Motor neuron (in vitro differentiated cells): ENCODE results near the gene ASIC2. TPM values are rescaled to one million over a fixed set of nuclear protein-coding genes. Genes with fewer than 3 reads are reported as not detected.
A peak's percentile ranks its signal among the peaks of the same experiment; 100 is the strongest.

Experiments
- ATAC-seq, 8 experiments: fragments of 200-7000 bp; cut with Tn5 transposase; replicated peaks in 6 of 8; 2 replicates each; pipeline ENCODE4 v1.8.0; 2021; ENCODE audit warnings: mild to moderate bottlenecking in 8 of 8, moderate library complexity in 8 of 8
- H3K27ac ChIP-seq, 2 donors: fragments of 250-450 bp; sonication (Bioruptor Pico); 2 replicates each; pipeline ENCODE4 v1.9.0; 2021; ENCODE audit warnings: antibody characterized with exemption in 2 of 2, mild to moderate bottlenecking in 2 of 2, moderate library complexity in 1 of 2
- H3K4me1 ChIP-seq, 2 donors: fragments of 250-450 bp; sonication (Bioruptor Pico); replicated peaks in 1 of 2; 2 replicates each; pipeline ENCODE4 v1.6.1; 2021; ENCODE audit warnings: antibody characterized with exemption in 2 of 2, mild to moderate bottlenecking in 2 of 2, moderate library complexity in 1 of 2
- H3K4me3 ChIP-seq, 5 donors: fragments of 250-450 bp; sonication (Bioruptor Pico); 2 replicates each; pipeline ENCODE4 v1.9.0; 2021; ENCODE audit warnings: antibody characterized with exemption in 5 of 5, mild to moderate bottlenecking in 5 of 5, moderate library complexity in 4 of 5
- WGBS, 10 experiments: fragments of 450-650 bp; shearing (Covaris generic); methylation state at CpG; one replicate each; pipeline ENCODE4 v1.0.0; 2022; 5-methylcytosine and 5-hydroxymethylcytosine counted together
- in situ Hi-C, 9 experiments: fragments of 400-800 bp; cut with MboI; loops; one replicate each; pipeline ENCODE4 v1.15.0; 2021; ENCODE audit warnings: low sequenced_read_pairs in 9 of 9, low pct_unique_long_range_greater_than_20kb in 2 of 9; ENCODE audit not compliant: unreplicated experiment in 9 of 9
- total RNA-seq, 8 experiments: library from RNA; unstranded; fragments of 300-600 nt; gene quantifications; 2 replicates each; pipeline versions ENCODE4 v1.2.3 to v1.2.4, GENCODE V29; 2022

ASIC2 gene
- total RNA-seq, 8 experiments from 2014 or later = 0.66 to 8.2 (median 1.8) TPM

GRCh38 chr17:33152783-33153182 is 140.3 kb downstream of the ASIC2 start:
- in situ Hi-C loops = no loop called here
- Histone ChIP-seq H3K27ac (no peak overlapping the region), H3K4me3 (no peak overlapping the region), H3K4me1 (no peaks in the 10 kb centered on the region)
- ATAC-seq = no peak
- WGBS, 10 experiments = 20 to 70% (median 39%) methylated on average over 2 to 7 of the region's 7 CpGs; no CpG with 5 or more reads in 1 of the 10 experiments

GRCh38 chr17:33151565-33151964 is 141.5 kb downstream of the ASIC2 start:
- WGBS, 10 experiments = 57 to 100% (median 88%) methylated on average over 1 to 5 of the region's 5 CpGs; no CpG with 5 or more reads in 2 of the 10 experiments
- no peak for ATAC-seq

GRCh38 chr17:33145941-33146340 is 147.2 kb downstream of the ASIC2 start:
- in situ Hi-C loops = no loop called here
- ATAC-seq = peak in 1 of 8 experiments; percentile 25
- Histone ChIP-seq H3K27ac (no peak overlapping the region), H3K4me1 (no peaks in the 10 kb centered on the region), H3K4me3 (no peak overlapping the region)
- 0 to 100% (median 73%) methylated on average over 1 to 4 of the region's 4 CpGs; no CpG with 5 or more reads in 3 of the 10 experiments for WGBS, 10 experiments

More at GRCh38 chr17:33151565-33151964, 141.5 kb downstream of the ASIC2 start:
- Histone ChIP-seq H3K4me1 (no peaks in the 10 kb centered on the region), H3K4me3 (no peak overlapping the region), H3K27ac (no peak overlapping the region)
- in situ Hi-C loops = no loop called here

DNA sequence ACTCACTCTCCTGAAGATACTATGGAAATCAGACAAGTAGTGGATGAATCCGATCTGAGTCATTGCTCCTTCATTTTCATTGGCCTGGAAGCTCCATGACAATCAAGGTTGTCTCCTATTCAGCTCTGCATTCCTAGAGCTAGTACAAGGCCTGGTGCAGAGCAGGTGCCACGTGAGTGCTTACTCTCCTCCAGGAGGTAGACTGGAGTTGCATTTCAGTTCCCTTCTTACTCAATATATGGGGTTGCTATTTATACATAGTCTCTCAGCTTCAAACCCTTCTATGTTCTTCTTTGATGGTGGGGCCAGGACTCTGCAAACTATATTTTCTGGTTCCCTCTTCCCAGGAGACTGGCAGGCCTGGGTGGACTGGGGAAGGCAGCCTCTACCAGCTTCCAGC is 148.3 kb downstream of the ASIC2 start:
- ATAC-seq = no peak
- in situ Hi-C loops = no loop called here

GRCh38 chr17:33142705-33143299 is 150.3 kb downstream of the ASIC2 start:
- 17 to 90% (median 45%) methylated on average over 2 to 3 of the region's 3 CpGs; no CpG with 5 or more reads in 2 of the 10 experiments for WGBS, 10 experiments
- Histone ChIP-seq H3K4me3 (no peak overlapping the region), H3K4me1 (peaks cover 0 to 2% of the 10 kb centered on the region in 2 donors), H3K27ac (no peak overlapping the region)
- ATAC-seq = peak in 1 of 8 experiments; percentile 16
- in situ Hi-C loops = no loop called here

More for the DNA sequence above, 148.3 kb downstream of the ASIC2 start:
- peaks cover 0 to 2% of the 10 kb centered on the region in 2 donors for H3K4me1 ChIP-seq
- H3K4me3 ChIP-seq = no peak overlapping the region
- 0 to 85% (median 47%) methylated on average over 1 to 2 of the region's 2 CpGs; no CpG with 5 or more reads in 4 of the 10 experiments for WGBS, 10 experiments
- no peak overlapping the region for H3K27ac ChIP-seq

DNA sequence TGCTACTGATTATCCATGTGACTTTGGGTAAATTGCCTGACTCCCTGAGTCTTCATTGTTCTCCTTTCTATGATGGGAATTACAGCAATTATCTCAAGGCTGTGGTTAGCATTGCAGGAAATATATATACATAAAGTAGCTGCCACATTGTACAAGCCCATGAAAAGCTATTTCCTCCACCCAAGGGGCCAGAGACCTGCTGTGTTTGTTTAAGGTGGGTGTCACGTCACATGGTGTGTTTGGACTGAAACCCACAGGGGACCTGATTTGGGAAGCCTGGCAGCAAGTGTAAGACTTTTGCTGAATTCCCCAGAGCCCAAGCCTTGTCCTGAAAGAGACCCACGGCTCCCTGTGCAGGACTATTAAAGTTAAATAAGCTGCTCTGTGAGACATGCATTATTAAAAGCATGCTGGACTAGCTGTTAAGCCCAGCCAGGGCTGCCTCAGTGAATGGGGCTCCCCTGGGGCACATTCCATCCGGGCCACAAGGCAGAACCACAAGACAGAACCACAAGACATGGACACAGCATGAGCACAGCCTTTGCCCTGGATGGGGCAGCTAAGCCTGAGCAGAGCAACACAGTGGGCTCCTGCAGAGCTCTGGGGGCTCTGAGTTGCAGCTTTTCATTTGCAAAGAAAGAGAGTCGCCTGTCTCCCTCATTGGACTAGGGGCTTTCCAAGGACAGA is 152.5 kb downstream of the ASIC2 start:
- Histone ChIP-seq H3K4me3 (no peak overlapping the region), H3K4me1 (peaks cover 0 to 2% of the 10 kb centered on the region in 2 donors), H3K27ac (no peak overlapping the region)
- ATAC-seq = peak in 5 of 8 experiments; percentile 20 to 62 (median 25)
- in situ Hi-C loops = no loop called here
- 0 to 60% (median 30%) methylated on average over 1 to 3 of the region's 4 CpGs; no CpG with 5 or more reads in 1 of the 10 experiments for WGBS, 10 experiments

GRCh38 chr17:33138627-33139026 is 154.5 kb downstream of the ASIC2 start:
- Histone ChIP-seq H3K4me3 (no peak overlapping the region), H3K27ac (no peak overlapping the region), H3K4me1 (peaks cover 0 to 2% of the 10 kb centered on the region in 2 donors)
- 67 to 89% (median 79%) methylated on average over 3 of the region's 3 CpGs; no CpG with 5 or more reads in 6 of the 10 experiments for WGBS, 10 experiments
- in situ Hi-C loops = no loop called here
- peak in 3 of 8 experiments; percentile 63 to 79 (median 63) for ATAC-seq

- Histone ChIP-seq H3K27ac (no peak overlapping the region), H3K4me3 (no peak overlapping the region), H3K4me1 (peaks cover 0 to 2% of the 10 kb centered on the region in 2 donors)
- peak in 1 of 8 experiments; percentile 19 for ATAC-seq
- in situ Hi-C loops = no loop called here
These were observed 155.7 kb downstream of the ASIC2 start for GRCh38 chr17:33137426-33137825.

- 20 to 84% (median 40%) methylated on average over 1 to 4 of the region's 4 CpGs; no CpG with 5 or more reads in 3 of the 10 experiments for WGBS, 10 experiments
- in situ Hi-C loops = no loop called here
- no peak for ATAC-seq
- H3K27ac ChIP-seq = no peak overlapping the region
- H3K4me1 ChIP-seq = peaks cover 0 to 2% of the 10 kb centered on the region in 2 donors
- no peak overlapping the region for H3K4me3 ChIP-seq
These were observed 157.4 kb downstream of the ASIC2 start for GRCh38 chr17:33135691-33136090.

GRCh38 chr17:33131620-33132019 is 161.5 kb downstream of the ASIC2 start:
- Histone ChIP-seq H3K4me3 (no peak overlapping the region), H3K27ac (no peak overlapping the region), H3K4me1 (no peaks in the 10 kb centered on the region)
- 20 to 100% (median 81%) methylated on average over 1 to 6 of the region's 7 CpGs; no CpG with 5 or more reads in 4 of the 10 experiments for WGBS, 10 experiments
- in situ Hi-C loops = no loop called here
- ATAC-seq = peak in 1 of 8 experiments; percentile 16

- Histone ChIP-seq H3K4me1 (no peaks in the 10 kb centered on the region), H3K4me3 (no peak overlapping the region), H3K27ac (no peak overlapping the region)
- in situ Hi-C loops = no loop called here
- ATAC-seq = peak in 2 of 8 experiments; percentile 90 to 93
- WGBS, 10 experiments = 0 to 50% (median 25%) methylated on average over 1 to 2 of the region's 2 CpGs; no CpG with 5 or more reads in 2 of the 10 experiments
These were observed 165.4 kb downstream of the ASIC2 start for GRCh38 chr17:33127706-33128105.

- in situ Hi-C loops = no loop called here
- ATAC-seq = no peak
- Histone ChIP-seq H3K4me1 (no peaks in the 10 kb centered on the region), H3K27ac (no peak overlapping the region), H3K4me3 (no peak overlapping the region)
- WGBS, 10 experiments = 0 to 100% (median 86%) methylated on average over 1 to 4 of the region's 4 CpGs; no CpG with 5 or more reads in 4 of the 10 experiments
These were observed 167.0 kb downstream of the ASIC2 start for GRCh38 chr17:33126086-33126485.

DNA sequence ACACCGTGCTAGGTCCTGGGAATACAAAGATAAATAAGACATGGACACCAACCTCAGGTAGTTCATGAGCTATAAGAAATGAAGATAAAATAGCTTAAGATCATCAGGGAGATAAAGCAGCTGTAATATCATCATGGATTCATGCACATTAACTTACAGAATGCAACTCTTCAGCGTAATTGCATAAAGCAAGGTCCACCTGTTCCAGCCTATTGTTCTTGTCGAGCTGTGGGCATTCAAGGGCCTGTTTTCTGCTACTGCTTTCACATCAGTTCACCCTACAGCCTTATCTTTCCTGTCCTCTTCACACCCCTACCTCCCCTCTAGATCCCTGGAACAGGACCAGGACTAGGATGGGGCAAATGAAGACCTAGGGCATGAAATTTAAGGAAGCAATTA is 167.5 kb downstream of the ASIC2 start:
- 0 to 90% (median 67%) methylated on average over 1 to 3 of the region's 3 CpGs; no CpG with 5 or more reads in 1 of the 10 experiments for WGBS, 10 experiments
- ATAC-seq = no peak
- Histone ChIP-seq H3K27ac (no peak overlapping the region), H3K4me3 (no peak overlapping the region), H3K4me1 (no peaks in the 10 kb centered on the region)
- in situ Hi-C loops = no loop called here
